ENCODE data around the gene FAM228B. TPM values are rescaled to one million over a fixed set of nuclear protein-coding genes. Genes with fewer than 3 reads are reported as not detected.
"Not testable (repeated sequence)": the region's sequence is repeated elsewhere in the genome, so short reads cannot be mapped to it uniquely, and the experiment has no call there.

Gene FAM228B
- total RNA-seq, 1 donor from 2014 or later: 26.2 TPM

DNA sequence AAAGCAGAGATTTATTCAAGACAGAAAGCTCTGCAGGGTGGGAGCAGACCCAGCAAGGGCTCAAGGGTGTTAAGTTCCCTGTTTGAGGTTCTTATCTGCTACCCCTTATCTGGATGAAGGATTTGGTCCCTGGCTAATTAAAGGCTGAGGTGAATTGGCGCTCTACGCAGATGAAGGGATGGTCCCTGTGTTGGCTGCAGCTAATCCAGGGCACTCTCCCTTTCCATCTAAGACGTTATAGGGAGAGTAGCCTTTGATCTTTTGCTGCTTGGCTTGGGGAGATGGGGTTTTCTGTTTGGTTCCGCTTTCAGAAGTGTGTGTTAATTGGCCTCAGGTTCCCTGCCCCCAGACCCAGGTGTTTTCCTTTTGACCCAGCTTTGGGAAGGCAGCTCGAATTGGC is 68.6 kb downstream of the FAM228B start:
- intact Hi-C loops (cut with micrococcal nuclease): no loop called here
- Mint-ChIP-seq H3K36me3 (ENCODE audit: low read depth) (no peaks in the 10 kb centered on the region), H3K4me3 (no peak overlapping the region), H3K9me3 (peaks cover 4% of the 10 kb centered on the region), H3K27ac (no peak overlapping the region), H3K27me3 (peaks cover 7% of the 10 kb centered on the region), H3K4me1 (no peaks in the 10 kb centered on the region)
- ATAC-seq (ENCODE audit: low read depth) (no peak), DNase-seq (no peak)
- ChIA-PET CTCF (no interaction called here), POLR2A (no interaction called here)
- TF ChIP-seq, protein P1, sequence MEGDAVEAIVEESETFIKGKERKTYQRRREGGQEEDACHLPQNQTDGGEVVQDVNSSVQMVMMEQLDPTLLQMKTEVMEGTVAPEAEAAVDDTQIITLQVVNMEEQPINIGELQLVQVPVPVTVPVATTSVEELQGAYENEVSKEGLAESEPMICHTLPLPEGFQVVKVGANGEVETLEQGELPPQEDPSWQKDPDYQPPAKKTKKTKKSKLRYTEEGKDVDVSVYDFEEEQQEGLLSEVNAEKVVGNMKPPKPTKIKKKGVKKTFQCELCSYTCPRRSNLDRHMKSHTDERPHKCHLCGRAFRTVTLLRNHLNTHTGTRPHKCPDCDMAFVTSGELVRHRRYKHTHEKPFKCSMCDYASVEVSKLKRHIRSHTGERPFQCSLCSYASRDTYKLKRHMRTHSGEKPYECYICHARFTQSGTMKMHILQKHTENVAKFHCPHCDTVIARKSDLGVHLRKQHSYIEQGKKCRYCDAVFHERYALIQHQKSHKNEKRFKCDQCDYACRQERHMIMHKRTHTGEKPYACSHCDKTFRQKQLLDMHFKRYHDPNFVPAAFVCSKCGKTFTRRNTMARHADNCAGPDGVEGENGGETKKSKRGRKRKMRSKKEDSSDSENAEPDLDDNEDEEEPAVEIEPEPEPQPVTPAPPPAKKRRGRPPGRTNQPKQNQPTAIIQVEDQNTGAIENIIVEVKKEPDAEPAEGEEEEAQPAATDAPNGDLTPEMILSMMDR (IDR thresholded peaks at IDR 0.05): no peak

DNA sequence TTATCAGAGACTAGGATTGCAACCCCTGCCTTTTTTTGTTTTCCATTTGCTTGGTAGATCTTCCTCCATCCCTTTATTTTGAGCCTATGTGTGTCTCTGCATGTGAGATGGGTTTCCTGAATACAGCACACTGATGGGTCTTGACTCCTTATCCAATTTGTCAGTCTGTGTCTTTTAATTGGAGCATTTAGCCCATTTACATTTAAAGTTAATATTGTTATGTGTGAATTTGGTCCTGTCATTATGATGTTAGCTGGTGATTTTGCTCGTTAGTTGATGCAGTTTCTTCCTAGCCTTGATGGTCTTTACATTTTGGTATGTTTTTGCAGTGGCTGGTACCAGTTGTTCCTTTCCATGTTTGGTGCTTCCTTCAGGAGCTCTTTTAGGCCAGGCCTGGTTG is 73.9 kb downstream of the FAM228B start:
- ATAC-seq (ENCODE audit: low read depth); CTCF ChIA-PET; POLR2A ChIA-PET; H3K9me3 Mint-ChIP-seq; H3K27ac Mint-ChIP-seq; H3K4me1 Mint-ChIP-seq; intact Hi-C loops (cut with micrococcal nuclease); DNase-seq; H3K27me3 Mint-ChIP-seq; H3K4me3 Mint-ChIP-seq: not testable (repeated sequence)
- H3K36me3 Mint-ChIP-seq (ENCODE audit: low read depth): peaks cover 19% of the 10 kb centered on the region

- H3K9me3 Mint-ChIP-seq: peaks cover 4% of the 10 kb centered on the region
- H3K36me3 Mint-ChIP-seq (ENCODE audit: low read depth): peaks cover 46% of the 10 kb centered on the region
- no peak for ATAC-seq (ENCODE audit: low read depth)
- DNase-seq: no peak
- H3K4me1 Mint-ChIP-seq: no peaks in the 10 kb centered on the region
- no peak overlapping the region for H3K4me3 Mint-ChIP-seq
- ChIA-PET CTCF (no interaction called here), POLR2A (no interaction called here)
- H3K27me3 Mint-ChIP-seq: peaks cover 2% of the 10 kb centered on the region
- TF ChIP-seq, protein P1 (IDR thresholded peaks at IDR 0.05): no peak
- H3K27ac Mint-ChIP-seq: no peak overlapping the region
- intact Hi-C loops (cut with micrococcal nuclease): no loop called here
These were observed 76.8 kb downstream of the FAM228B start for GRCh38 chr2:24199968-24200590.

GRCh38 chr2:24200799-24201198 is 77.5 kb downstream of the FAM228B start:
- no peak overlapping the region for H3K4me3 Mint-ChIP-seq
- TF ChIP-seq, protein P1 (IDR thresholded peaks at IDR 0.05): no peak
- H3K27ac Mint-ChIP-seq: no peak overlapping the region
- CTCF ChIA-PET: no interaction called here
- peaks cover 4% of the 10 kb centered on the region for H3K9me3 Mint-ChIP-seq
- ATAC-seq (ENCODE audit: low read depth): no peak
- intact Hi-C loops (cut with micrococcal nuclease): no loop called here
- H3K27me3 Mint-ChIP-seq: peaks cover 2% of the 10 kb centered on the region
- DNase-seq: no peak
- POLR2A ChIA-PET: no interaction called here
- H3K4me1 Mint-ChIP-seq: no peaks in the 10 kb centered on the region
- H3K36me3 Mint-ChIP-seq (ENCODE audit: low read depth): peaks cover 52% of the 10 kb centered on the region

- POLR2A ChIA-PET: interaction anchor here (0.6 kb wide), 1 partner anchor 590 kb away, joined by 3 read pairs; the partner anchor contains the start of genes CENPO and PTRHD1
These were observed 79.9 kb downstream of the FAM228B start for GRCh38 chr2:24203029-24203786.

More at GRCh38 chr2:24203029-24203786, 79.9 kb downstream of the FAM228B start:
- intact Hi-C loops (cut with micrococcal nuclease): no loop called here
- CTCF ChIA-PET: no interaction called here
- ATAC-seq (ENCODE audit: low read depth): no peak
- TF ChIP-seq, protein P1 (IDR thresholded peaks at IDR 0.05): no peak
- DNase-seq: no peak
- Mint-ChIP-seq H3K9me3 (no peaks in the 10 kb centered on the region), H3K36me3 (ENCODE audit: low read depth) (peaks cover 75% of the 10 kb centered on the region), H3K27me3 (peaks cover 2% of the 10 kb centered on the region), H3K4me3 (no peak overlapping the region), H3K4me1 (no peaks in the 10 kb centered on the region), H3K27ac (no peak overlapping the region)
